HepG2 (cell line): ENCODE results near the gene HOMEZ. TPM values are rescaled to one million over a fixed set of nuclear protein-coding genes. Genes with fewer than 3 reads are reported as not detected.
A peak's percentile ranks its signal among the peaks of the same experiment; 100 is the strongest.

Experiments used
- BRD4 ChIP-seq: sonication (generic); formaldehyde crosslinking; IDR thresholded peaks from 2 replicates; pipeline ENCODE4 v1.4.0; 2020; ENCODE audit warnings: missing genetic modification reagents
- CC2D1A ChIP-seq: sonication (generic); formaldehyde crosslinking; IDR thresholded peaks from 2 replicates; pipeline ENCODE4 v1.8.1; 2023; ENCODE audit warnings: mild to moderate bottlenecking, missing genetic modification reagents
- CCAR2 ChIP-seq: fragments of 200-400 bp; formaldehyde crosslinking; optimal IDR thresholded peaks from 2 replicates; pipeline ENCODE3; 2018; ENCODE audit warnings: low read depth, mild to moderate bottlenecking, low read length, moderate library complexity
- EED ChIP-seq: sonication (generic); formaldehyde crosslinking; IDR thresholded peaks from 2 replicates; pipeline ENCODE4 v1.5.0; 2020; ENCODE audit warnings: mild to moderate bottlenecking, missing genetic modification reagents
- EHMT2 ChIP-seq: fragments of 200-600 bp; sonication (generic); IDR thresholded peaks from 2 replicates; pipeline ENCODE4 v1.7.0; 2017; ENCODE audit warnings: antibody characterized with exemption, low read depth, low read length, borderline replicate concordance
- HNRNPLL ChIP-seq: fragments of 200-400 bp; formaldehyde crosslinking; IDR thresholded peaks from 2 replicates; pipeline ENCODE4 v1.6.1; 2017; ENCODE audit warnings: mild to moderate bottlenecking, low read depth, low read length; ENCODE audit not compliant: poor library complexity, severe bottlenecking
- SALL1 ChIP-seq: sonication (generic); formaldehyde crosslinking; IDR thresholded peaks from 2 replicates; pipeline ENCODE4 v1.8.0; 2022; ENCODE audit warnings: mild to moderate bottlenecking, missing genetic modification reagents
- ZMYM4 ChIP-seq: sonication (generic); formaldehyde crosslinking; IDR thresholded peaks from 2 replicates; pipeline ENCODE4 v1.8.1; 2023; ENCODE audit warnings: mild to moderate bottlenecking, missing genetic modification reagents
- ZNF382 ChIP-seq: sonication (generic); formaldehyde crosslinking; IDR thresholded peaks from 2 replicates; pipeline ENCODE4 v1.5.0; 2020; ENCODE audit warnings: missing genetic modification reagents, mild to moderate bottlenecking, borderline replicate concordance
- ZNF547 ChIP-seq: sonication (generic); formaldehyde crosslinking; IDR thresholded peaks from 2 replicates; pipeline ENCODE4 v1.5.1; 2020; ENCODE audit warnings: mild to moderate bottlenecking, missing genetic modification reagents
- ZNF552 ChIP-seq: sonication (generic); formaldehyde crosslinking; IDR thresholded peaks from 2 replicates; pipeline ENCODE4 v1.9.0; 2022; ENCODE audit warnings: missing genetic modification reagents, mild to moderate bottlenecking, borderline replicate concordance
- ZNF556 ChIP-seq: sonication (generic); formaldehyde crosslinking; IDR thresholded peaks from 2 replicates; pipeline ENCODE4 v1.4.0; 2020; ENCODE audit warnings: mild to moderate bottlenecking, missing genetic modification reagents, borderline replicate concordance
- ZNF720 ChIP-seq: sonication (generic); formaldehyde crosslinking; IDR thresholded peaks from 2 replicates; pipeline ENCODE4 v1.4.0; 2020; ENCODE audit warnings: missing genetic modification reagents
- ZNF766 ChIP-seq: sonication (generic); formaldehyde crosslinking; IDR thresholded peaks from 2 replicates; pipeline ENCODE4 v1.5.0; 2020; ENCODE audit warnings: missing genetic modification reagents, borderline replicate concordance
- polyA plus RNA-seq, 8 experiments: library from polyadenylated mRNA; depleted of rRNA in 3 of 8; stranded (reverse) in 7 of 8; unstranded in 1 of 8; fragments of >200 nt; fragmentation: Illumina TruSeq in 4 of 8; extraction: Trizol in 4 of 8; gene quantifications; 2 replicates each; pipeline versions ENCODE4 v1.2.1 to v1.2.3, GENCODE V29; 2011 to 2016; ENCODE audit warnings: low read depth in 4 of 8, missing spikeins in 1 of 8, mixed read lengths in 1 of 8; ENCODE audit not compliant: insufficient read depth in 1 of 8
- total RNA-seq, 5 experiments: library from RNA; depleted of rRNA; stranded (reverse); fragments of >200 nt; fragmentation: Illumina TruSeq; extraction: Trizol; gene quantifications; 2 replicates each; pipeline ENCODE4 v1.2.3, GENCODE V29; 2016; ENCODE audit warnings: low read depth in 1 of 5
- TF ChIP-seq, protein P1 (sequence below): sonication (generic); formaldehyde crosslinking; IDR thresholded peaks from 2 replicates; pipeline ENCODE4 v1.4.0; 2020; ENCODE audit warnings: mild to moderate bottlenecking, missing genetic modification reagents
- TF ChIP-seq, protein P2 (sequence below): sonication (generic); formaldehyde crosslinking; IDR thresholded peaks from 2 replicates; pipeline ENCODE4 v1.8.0; 2022; ENCODE audit warnings: mild to moderate bottlenecking, missing genetic modification reagents
- TF ChIP-seq, protein P3 (sequence below): sonication (generic); formaldehyde crosslinking; IDR thresholded peaks from 2 replicates; pipeline ENCODE4 v1.4.0; 2020; ENCODE audit warnings: missing genetic modification reagents
- TF ChIP-seq, protein P4 (sequence below): sonication (generic); formaldehyde crosslinking; IDR thresholded peaks from 2 replicates; pipeline ENCODE4 v1.5.0; 2020; ENCODE audit warnings: missing genetic modification reagents
- TF ChIP-seq, protein P5 (sequence below): fragments of 450-650 bp; IDR thresholded peaks from 2 replicates; pipeline ENCODE4 v1.6.1; 2017; ENCODE audit warnings: mild to moderate bottlenecking

Gene HOMEZ
- total and polyA plus RNA-seq, 2 of the 13 experiments (the other 11 are each of a cell fraction or from before 2014, with no cell fraction given) = 14.5 to 31.8 TPM

DNA sequence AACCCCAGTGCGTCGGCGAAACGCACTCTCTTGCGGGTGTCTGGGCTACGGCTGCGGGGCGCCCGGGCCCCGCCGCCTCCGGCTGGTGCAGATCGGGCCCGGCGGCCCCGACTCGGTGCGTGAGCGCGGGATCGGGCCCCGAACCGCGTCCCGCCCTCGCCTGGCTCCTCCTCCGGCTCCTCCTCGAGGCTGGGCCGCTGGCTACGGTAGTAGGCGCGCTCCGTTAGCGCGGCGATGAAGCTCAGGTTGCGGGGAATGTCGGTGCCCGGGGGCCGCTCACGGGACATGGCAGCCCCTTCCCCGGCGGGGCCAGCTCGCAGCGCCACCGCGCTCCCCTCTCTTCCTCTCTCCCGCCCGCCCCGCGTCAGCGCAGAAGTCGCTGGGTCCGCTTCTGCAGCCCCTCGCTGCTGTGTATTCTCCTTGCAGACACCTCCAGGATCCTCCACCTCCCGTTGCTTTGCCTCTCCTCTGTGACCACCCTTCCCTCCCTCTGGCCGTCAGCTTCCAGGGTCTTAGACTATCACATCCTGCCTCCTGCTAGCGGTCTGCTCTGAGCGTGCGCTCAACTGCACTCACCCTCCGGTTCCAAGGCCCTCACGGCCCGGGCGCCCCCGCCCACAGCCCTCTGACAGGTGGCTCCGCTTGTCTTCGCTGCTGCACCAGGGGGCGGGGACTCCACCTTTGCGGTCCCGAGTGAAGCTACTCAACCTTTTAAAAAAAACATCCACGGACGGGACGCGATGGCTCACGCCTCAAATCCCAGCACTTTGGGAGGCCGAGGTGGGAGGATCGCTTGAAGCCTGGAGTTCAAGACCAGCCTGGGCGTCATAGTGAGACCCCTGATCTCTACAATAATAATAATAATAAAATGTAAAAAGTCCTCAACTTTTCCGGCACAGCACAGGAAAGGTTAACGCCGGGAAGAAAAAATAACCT is 16.6 kb upstream of the HOMEZ start, which contains the start of gene PPP1R3E (continued):
- TF ChIP-seq, protein P1, sequence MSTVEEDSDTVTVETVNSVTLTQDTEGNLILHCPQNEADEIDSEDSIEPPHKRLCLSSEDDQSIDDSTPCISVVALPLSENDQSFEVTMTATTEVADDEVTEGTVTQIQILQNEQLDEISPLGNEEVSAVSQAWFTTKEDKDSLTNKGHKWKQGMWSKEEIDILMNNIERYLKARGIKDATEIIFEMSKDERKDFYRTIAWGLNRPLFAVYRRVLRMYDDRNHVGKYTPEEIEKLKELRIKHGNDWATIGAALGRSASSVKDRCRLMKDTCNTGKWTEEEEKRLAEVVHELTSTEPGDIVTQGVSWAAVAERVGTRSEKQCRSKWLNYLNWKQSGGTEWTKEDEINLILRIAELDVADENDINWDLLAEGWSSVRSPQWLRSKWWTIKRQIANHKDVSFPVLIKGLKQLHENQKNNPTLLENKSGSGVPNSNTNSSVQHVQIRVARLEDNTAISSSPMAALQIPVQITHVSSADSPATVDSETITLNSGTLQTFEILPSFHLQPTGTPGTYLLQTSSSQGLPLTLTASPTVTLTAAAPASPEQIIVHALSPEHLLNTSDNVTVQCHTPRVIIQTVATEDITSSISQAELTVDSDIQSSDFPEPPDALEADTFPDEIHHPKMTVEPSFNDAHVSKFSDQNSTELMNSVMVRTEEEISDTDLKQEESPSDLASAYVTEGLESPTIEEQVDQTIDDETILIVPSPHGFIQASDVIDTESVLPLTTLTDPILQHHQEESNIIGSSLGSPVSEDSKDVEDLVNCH (CRISPR knock-in tag) = peak; percentile 89
- TF ChIP-seq, protein P2, sequence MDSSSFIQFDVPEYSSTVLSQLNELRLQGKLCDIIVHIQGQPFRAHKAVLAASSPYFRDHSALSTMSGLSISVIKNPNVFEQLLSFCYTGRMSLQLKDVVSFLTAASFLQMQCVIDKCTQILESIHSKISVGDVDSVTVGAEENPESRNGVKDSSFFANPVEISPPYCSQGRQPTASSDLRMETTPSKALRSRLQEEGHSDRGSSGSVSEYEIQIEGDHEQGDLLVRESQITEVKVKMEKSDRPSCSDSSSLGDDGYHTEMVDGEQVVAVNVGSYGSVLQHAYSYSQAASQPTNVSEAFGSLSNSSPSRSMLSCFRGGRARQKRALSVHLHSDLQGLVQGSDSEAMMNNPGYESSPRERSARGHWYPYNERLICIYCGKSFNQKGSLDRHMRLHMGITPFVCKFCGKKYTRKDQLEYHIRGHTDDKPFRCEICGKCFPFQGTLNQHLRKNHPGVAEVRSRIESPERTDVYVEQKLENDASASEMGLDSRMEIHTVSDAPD (CRISPR knock-in tag) = no peak; the same call in 1 of the 2 replicates
- TF ChIP-seq CC2D1A (CRISPR knock-in tag) (peak; percentile 69; the same call in 1 of the 2 replicates), BRD4 (peak; percentile 70), ZNF382 (no peak), SALL1 (CRISPR knock-in tag) (peak; percentile 86; the same call in 1 of the 2 replicates), ZNF552 (CRISPR knock-in tag) (peak; percentile 75; the same call in 1 of the 2 replicates), CCAR2 (no peak), HNRNPLL (peak; percentile 91), EHMT2 (no peak), EED (CRISPR knock-in tag) (peak; percentile 81; the same call in 1 of the 2 replicates), ZNF720 (CRISPR knock-in tag) (peak; percentile 51; the same call in 1 of the 2 replicates), ZNF766 (CRISPR knock-in tag) (no peak; the same call in none of the 2 replicates), ZMYM4 (CRISPR knock-in tag) (no peak), ZNF547 (CRISPR knock-in tag) (peak; percentile 46; the same call in 1 of the 2 replicates), ZNF556 (no peak)
- TF ChIP-seq, protein P3, sequence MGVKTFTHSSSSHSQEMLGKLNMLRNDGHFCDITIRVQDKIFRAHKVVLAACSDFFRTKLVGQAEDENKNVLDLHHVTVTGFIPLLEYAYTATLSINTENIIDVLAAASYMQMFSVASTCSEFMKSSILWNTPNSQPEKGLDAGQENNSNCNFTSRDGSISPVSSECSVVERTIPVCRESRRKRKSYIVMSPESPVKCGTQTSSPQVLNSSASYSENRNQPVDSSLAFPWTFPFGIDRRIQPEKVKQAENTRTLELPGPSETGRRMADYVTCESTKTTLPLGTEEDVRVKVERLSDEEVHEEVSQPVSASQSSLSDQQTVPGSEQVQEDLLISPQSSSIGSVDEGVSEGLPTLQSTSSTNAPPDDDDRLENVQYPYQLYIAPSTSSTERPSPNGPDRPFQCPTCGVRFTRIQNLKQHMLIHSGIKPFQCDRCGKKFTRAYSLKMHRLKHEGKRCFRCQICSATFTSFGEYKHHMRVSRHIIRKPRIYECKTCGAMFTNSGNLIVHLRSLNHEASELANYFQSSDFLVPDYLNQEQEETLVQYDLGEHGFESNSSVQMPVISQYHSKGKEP (CRISPR knock-in tag) = no peak
- TF ChIP-seq, protein P4, sequence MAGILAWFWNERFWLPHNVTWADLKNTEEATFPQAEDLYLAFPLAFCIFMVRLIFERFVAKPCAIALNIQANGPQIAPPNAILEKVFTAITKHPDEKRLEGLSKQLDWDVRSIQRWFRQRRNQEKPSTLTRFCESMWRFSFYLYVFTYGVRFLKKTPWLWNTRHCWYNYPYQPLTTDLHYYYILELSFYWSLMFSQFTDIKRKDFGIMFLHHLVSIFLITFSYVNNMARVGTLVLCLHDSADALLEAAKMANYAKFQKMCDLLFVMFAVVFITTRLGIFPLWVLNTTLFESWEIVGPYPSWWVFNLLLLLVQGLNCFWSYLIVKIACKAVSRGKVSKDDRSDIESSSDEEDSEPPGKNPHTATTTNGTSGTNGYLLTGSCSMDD = peak; percentile 53; the same call in 1 of the 2 replicates
- TF ChIP-seq, protein P5, sequence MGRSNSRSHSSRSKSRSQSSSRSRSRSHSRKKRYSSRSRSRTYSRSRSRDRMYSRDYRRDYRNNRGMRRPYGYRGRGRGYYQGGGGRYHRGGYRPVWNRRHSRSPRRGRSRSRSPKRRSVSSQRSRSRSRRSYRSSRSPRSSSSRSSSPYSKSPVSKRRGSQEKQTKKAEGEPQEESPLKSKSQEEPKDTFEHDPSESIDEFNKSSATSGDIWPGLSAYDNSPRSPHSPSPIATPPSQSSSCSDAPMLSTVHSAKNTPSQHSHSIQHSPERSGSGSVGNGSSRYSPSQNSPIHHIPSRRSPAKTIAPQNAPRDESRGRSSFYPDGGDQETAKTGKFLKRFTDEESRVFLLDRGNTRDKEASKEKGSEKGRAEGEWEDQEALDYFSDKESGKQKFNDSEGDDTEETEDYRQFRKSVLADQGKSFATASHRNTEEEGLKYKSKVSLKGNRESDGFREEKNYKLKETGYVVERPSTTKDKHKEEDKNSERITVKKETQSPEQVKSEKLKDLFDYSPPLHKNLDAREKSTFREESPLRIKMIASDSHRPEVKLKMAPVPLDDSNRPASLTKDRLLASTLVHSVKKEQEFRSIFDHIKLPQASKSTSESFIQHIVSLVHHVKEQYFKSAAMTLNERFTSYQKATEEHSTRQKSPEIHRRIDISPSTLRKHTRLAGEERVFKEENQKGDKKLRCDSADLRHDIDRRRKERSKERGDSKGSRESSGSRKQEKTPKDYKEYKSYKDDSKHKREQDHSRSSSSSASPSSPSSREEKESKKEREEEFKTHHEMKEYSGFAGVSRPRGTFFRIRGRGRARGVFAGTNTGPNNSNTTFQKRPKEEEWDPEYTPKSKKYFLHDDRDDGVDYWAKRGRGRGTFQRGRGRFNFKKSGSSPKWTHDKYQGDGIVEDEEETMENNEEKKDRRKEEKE = no peak
